GM18511 (cell line): ENCODE measurements around the gene UBFD1.
"Not testable (repeated sequence)": the region's sequence is repeated elsewhere in the genome, so short reads cannot be mapped to it uniquely, and the experiment has no call there.

ENCODE experiments used
- ATAC-seq: cut with Tn5 transposase; IDR thresholded peaks from one replicate; pipeline ENCODE4 v1.9.1; 2021; ENCODE audit warnings: mild to moderate bottlenecking, moderate library complexity; ENCODE audit not compliant: unreplicated experiment

The UBFD1 gene

GRCh38 chr16:23524886-23525285 lies 32.6 kb upstream of the UBFD1 start:
- ATAC-seq, result no peak

GRCh38 chr16:23527961-23528643 lies 29.4 kb upstream of the UBFD1 start:
- ATAC-seq, result no peak

- ATAC-seq, result no peak
These were observed 28.8 kb upstream of the UBFD1 start for GRCh38 chr16:23528644-23529310.

GRCh38 chr16:23530062-23530461 lies 27.5 kb upstream of the UBFD1 start:
- no peak for ATAC-seq

GRCh38 chr16:23532448-23532847 lies 25.1 kb upstream of the UBFD1 start:
- no peak for ATAC-seq

- no peak for ATAC-seq
These were observed 22.4 kb upstream of the UBFD1 start for GRCh38 chr16:23534868-23535860.

GRCh38 chr16:23535901-23536300 lies 21.6 kb upstream of the UBFD1 start:
- no peak for ATAC-seq

- no peak for ATAC-seq
These were observed 20.1 kb upstream of the UBFD1 start for GRCh38 chr16:23537390-23537789.

GRCh38 chr16:23538919-23539278 lies 18.6 kb upstream of the UBFD1 start:
- no peak for ATAC-seq

GRCh38 chr16:23539984-23540816 lies 17.3 kb upstream of the UBFD1 start:
- ATAC-seq, result no peak

- ATAC-seq, result not testable (repeated sequence)
These were observed 16.7 kb upstream of the UBFD1 start for GRCh38 chr16:23540817-23541178.

GRCh38 chr16:23544436-23544835 lies 13.1 kb upstream of the UBFD1 start:
- ATAC-seq, result no peak

GRCh38 chr16:23549938-23550337 lies 7.6 kb upstream of the UBFD1 start:
- no peak for ATAC-seq

- ATAC-seq, result no peak
These were observed 5.4 kb upstream of the UBFD1 start for GRCh38 chr16:23552161-23552560.

GRCh38 chr16:23554536-23554935 lies 3.0 kb upstream of the UBFD1 start:
- no peak for ATAC-seq

GRCh38 chr16:23557779-23558702 lies 514 bp downstream of the UBFD1 start:
- peak; percentile 15 for ATAC-seq

GRCh38 chr16:23561586-23561985 lies 4.1 kb downstream of the UBFD1 start:
- ATAC-seq, result no peak

- ATAC-seq, result no peak
These were observed 5.0 kb downstream of the UBFD1 start for GRCh38 chr16:23562505-23562904.

GRCh38 chr16:23563186-23563585 lies 5.7 kb downstream of the UBFD1 start:
- ATAC-seq, result no peak
